GM18505 (cell line): ENCODE results near the gene GSPT1.
"Not testable (repeated sequence)": the region's sequence is repeated elsewhere in the genome, so short reads cannot be mapped to it uniquely, and the experiment has no call there.

Experiments used
- ATAC-seq: cut with Tn5 transposase; IDR thresholded peaks from one replicate; pipeline ENCODE4 v1.9.1; 2021; ENCODE audit not compliant: unreplicated experiment
- POLR2A ChIP-seq: IDR thresholded peaks from 4 replicates; pipeline ENCODE4 v1.6.1; 2011; ENCODE audit warnings: borderline replicate concordance; ENCODE audit not compliant: insufficient read depth, insufficient read length; ENCODE audit errors: extremely low read depth

The GSPT1 gene

DNA sequence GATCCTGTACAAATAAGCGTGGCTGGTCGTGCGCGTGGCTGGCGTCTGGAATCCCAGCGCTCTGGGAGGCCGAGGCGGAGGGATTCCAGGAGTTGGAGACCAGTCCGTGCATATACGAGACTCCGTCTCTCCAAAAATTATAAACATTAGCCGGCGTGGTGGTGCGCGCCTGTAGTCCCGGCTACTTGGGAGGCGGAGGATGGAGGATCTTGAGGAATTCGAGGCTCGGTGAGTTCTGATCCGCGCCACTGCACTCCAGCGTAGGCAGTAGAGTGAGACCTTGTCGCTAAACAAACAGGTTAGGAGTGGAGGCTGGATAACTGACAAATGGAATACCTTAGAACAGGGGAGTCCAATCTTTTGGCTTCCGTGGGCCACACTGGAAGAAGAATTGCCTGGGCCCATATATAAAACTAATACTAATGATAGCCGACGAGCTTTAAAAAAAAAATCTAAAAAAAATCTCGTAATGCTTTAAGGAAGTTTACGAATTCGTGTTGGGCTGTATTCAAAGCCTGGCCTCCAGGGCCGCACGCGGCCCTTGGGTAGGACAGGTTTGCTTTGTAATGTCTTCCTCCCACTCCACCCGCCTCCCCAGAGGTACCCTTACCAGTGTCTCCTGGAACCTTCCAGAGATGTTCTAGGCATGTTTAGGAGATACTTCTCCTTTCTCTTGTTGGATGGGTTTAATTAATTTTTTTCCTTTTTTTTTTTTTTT lies 63.5 kb downstream of the GSPT1 start:
- ATAC-seq = no peak
- no peak for TF ChIP-seq POLR2A

DNA sequence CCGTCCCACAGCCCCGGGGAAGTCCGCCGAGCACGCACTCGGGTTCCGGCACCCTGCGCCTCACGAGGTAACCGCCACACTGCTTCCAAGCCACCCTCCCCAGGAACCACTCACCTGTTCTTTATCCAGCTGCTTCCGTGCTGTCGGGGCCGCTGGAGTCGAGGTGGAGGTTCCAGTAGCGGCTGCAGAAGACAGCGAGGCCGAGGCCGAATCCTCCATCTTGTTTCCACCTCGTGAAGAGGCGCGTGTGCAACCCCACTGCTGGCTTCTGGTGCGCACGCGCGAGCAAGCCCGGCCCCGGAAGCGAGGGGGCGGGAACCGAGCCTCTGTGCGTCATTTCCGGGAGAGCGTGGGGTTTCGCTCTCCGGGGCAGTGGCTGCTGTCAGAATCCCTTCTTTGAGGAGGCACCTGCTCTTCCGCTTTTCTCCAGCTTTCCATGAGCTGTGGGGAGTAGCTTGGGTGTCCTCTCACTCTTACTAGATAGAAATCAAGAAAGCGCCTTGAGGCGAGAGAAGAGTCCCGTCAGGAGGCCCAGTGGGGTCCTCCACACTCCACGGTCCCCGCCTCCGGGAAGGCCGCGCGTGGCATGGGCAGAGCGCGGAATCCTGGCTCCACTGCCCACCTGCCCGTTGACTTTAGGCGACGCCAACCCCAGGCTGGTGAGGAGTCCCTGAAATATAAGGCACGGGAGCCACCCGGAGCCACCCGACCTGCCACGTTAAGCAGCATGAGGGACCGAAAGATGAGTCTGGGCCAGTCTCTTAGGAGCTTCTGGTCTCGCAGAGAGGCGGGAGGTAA lies 64.3 kb downstream of the GSPT1 start, which contains the start of gene RSL1D1:
Gene RSL1D1, minus strand, starts transcription at position 249 of the 798 bp plus-strand sequence. Its CDS starts 30 bp downstream, at position 219.
- peak; percentile 80 for ATAC-seq
- peak; percentile 97 for TF ChIP-seq POLR2A

DNA sequence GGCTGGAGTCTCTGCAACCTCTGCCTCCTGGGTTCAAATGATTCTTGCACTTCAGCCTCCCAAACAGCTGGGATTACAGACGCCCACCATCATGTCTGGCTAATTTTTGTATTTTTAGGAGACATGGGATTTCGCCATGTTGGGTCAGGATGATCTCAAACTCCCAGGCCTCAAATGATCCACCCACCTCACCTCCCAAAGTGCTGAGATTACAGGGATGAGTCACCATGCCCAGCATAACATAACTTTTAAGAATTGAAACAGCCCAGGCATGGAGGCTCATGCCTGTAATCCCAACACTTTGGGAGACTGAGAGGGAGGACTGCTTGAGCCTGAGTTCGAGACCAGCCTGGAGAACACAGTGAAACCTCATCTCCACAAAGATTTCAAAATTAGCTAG lies 66.9 kb downstream of the GSPT1 start:
- TF ChIP-seq POLR2A = no peak

DNA sequence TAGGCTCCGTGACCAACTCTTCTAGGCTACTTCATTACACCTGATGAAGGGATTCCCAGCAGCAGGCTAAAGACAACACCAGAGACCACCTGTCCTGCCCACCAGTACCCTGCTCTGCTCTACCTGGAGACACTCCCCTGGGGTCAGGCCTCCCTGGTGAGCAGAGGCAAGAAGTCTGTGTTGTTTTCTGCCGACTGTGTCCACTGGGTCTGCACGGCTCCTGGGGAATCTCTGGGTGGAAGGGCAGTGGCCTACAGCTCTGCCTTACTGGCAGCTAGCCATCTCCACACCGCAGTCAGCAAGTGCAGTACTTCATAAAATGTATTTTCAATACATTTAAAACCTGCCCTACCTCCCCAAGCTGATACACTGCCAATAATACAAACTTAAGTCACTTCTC lies 71.3 kb downstream of the GSPT1 start:
- TF ChIP-seq POLR2A = no peak
- ATAC-seq = no peak

More for the DNA sequence above, 66.9 kb downstream of the GSPT1 start:
- no peak for ATAC-seq

DNA sequence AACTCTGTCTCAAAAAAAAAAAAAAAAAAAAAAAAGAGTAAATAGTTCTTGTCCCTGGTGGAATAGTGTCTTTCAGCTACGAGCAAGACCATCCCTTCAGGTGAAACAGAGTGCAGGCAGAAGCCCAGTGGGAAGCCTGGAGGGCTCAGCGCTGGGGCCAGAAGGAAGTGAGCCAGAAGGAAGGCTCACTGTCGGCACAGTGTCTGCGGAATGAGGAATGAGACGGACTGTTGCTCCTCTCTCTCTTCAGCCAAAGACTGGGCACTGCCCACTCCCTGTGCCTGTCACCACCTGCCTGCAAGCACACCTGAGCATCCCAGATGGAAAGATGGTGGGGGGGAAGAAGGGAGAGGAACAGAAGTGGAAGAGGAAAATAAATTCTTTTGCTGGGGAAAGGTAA lies 71.9 kb downstream of the GSPT1 start:
- no peak for TF ChIP-seq POLR2A
- ATAC-seq = no peak

DNA sequence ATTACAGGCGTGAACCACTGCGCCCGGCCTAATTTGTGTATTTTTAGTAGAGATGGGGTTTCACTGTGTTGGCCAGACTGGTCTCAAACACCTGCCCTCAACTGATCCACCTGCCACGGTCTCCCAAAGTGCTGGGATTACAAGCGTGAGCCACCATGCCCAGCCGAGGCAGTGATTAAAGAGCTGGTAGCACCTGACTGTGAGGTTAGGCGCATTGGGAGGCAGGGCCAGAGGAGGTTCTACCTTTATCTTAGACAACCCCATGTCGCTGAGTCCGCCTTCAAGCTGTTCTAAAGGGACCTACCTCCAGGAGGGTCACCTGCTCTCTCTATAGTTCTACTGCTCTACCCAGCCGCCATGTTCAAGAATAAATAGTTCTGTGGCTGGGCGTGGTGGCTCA lies 72.5 kb downstream of the GSPT1 start:
- TF ChIP-seq POLR2A = no peak
- ATAC-seq = no peak

DNA sequence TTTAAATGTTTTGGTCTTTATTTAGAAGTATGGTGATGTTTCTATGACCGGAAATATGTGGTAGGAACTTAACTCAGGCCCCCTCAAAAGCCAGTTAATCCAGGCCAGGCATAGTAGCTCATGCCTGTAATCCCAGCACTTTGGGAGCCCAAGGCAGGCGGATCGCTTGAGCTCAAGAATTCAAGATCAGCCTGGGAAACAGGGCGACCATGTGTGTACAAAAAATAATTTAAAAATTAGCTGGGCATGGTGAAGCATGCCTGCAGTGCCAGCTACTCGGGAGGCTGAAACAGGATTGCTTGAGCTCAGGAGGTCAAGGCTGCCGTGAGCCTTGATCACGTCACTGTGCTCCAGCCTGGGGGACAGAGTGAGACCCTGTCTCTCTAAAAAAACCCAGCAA lies 74.7 kb downstream of the GSPT1 start:
- ATAC-seq = no peak
- no peak for TF ChIP-seq POLR2A

DNA sequence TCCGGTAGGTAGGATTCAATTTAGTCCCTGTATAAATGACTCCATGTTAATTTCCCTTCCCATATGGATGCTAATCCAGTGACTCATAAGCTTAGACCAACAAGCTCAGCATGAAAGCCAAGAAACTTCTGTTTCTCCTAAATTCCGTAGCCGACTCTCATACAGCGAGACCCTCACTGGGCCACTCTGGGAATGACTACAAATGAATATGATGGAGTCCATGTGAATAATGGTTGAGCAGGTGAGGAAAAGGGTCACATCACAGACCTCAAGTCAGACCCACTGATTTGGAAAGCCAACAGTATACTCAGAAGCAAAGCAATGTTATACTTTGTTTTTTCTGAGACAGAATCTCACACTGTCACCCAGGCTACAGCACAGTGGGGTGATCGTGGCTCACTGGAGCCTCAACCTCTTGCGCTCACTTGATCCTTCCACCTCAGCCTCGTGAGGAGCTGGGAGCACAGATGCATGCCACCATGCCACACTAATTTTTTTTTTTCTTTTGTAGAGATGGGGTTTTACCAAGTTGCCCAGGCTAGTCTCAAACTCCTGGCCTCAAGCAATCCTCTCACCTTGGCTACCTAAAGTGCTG lies 79.0 kb downstream of the GSPT1 start:
- ATAC-seq = no peak
- TF ChIP-seq POLR2A = no peak

DNA sequence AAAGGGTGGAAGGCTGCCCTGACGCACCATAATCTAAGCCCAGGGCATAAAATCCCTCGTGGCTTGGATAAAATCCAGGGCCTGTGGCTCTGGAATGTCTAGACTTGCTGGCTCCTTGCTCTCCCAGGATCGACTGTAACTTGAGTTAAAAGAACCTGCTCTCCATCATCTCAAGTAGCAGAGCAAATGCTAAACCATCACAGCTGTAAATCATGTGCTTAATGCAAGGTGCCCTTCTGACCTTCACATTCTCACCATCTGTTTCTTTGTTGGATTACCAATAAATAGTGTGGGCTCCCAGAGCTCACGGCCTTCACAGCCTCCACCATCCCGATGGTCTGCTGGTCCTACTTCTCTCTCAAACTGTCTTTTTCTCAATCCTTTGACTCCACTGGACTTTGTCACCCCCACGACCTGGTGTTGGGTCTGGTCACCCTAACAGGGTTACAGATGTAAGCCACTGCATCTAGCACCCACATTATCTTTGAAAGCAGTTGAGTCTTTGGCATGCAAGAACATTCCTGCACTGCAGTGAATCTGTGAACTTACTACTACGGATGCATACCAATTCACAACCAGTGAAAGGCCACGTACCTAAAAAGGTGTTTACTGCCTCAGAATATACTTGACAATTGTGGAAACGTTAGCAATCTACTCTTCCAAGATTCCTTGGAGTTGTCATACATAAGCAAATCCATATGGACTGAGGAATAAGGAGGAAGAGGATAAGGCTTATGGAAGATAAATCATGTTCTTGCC lies 79.7 kb downstream of the GSPT1 start:
- ATAC-seq = no peak

DNA sequence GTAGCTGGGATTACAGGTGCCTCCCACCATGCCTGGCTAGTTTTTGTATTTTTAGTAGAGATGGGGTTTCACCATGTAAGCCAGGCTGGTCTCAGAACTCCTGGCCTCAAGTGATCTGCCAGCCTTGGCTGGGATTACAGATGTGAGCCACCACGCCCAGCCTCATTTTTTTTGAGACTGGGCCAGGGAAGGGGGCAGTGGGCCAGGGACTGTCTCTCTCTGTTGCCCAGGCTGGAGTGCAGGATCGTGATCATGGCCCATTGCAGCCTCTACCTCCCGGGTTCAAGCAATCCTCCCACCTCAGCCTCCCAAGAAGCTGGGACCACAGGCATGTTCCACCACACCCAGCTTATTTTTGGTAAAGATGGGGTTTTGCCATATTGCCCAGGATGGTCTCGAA lies 80.4 kb downstream of the GSPT1 start:
- no peak for TF ChIP-seq POLR2A
- no peak for ATAC-seq

More for the DNA sequence above, 79.7 kb downstream of the GSPT1 start:
- TF ChIP-seq POLR2A = no peak

DNA sequence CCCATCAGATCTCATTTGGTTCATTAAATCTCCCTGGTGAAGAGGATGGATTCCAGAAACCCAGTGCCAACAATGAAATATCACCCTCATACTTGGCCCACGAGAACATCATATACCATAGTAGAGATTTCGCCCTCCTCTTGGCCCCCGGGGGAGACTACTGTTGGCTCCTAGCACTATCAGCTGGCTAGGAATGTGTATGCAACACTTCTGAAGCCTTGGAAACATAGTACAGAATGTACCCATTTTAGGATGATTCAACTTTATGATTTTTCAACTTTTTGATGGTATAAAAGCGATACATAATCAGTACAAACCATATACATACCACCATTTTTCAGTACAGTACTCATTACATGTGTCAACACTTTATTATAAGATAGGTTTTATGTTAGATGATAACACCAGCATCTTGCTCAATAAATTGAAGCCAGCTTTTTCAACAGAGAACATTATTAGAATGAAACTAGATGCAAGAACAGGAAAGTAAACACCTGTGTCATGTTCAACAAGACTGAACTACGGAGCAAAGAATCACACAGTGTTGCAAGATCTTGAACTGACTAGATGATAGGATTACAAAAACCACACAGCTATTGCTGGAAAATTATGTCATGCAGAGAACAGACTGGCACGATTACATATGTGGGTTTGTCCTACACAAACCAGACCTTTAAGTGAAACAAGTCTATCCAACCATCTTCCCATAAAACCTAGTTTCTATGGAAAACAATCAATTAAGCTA lies 81.6 kb downstream of the GSPT1 start:
- TF ChIP-seq POLR2A = no peak
- no peak for ATAC-seq

DNA sequence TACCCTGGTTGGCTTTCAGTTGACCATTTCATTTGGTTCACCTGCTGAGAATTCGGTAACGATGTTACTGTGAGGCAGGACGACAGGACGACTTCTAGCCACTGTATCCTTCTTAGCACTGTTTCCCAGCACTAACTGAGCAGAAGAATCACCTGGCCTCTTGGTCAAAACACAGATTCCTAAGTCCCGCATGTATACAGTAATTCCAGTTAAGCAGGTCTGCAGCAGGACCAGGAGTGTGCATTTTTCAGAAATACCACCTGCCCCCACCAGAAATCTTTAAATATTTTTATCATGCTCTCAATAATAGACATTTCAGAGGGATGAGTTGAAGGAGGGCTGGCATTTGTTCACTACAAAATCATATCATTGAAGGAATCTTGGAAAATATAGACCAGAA lies 87.1 kb downstream of the GSPT1 start:
- no peak for ATAC-seq
- TF ChIP-seq POLR2A = no peak

DNA sequence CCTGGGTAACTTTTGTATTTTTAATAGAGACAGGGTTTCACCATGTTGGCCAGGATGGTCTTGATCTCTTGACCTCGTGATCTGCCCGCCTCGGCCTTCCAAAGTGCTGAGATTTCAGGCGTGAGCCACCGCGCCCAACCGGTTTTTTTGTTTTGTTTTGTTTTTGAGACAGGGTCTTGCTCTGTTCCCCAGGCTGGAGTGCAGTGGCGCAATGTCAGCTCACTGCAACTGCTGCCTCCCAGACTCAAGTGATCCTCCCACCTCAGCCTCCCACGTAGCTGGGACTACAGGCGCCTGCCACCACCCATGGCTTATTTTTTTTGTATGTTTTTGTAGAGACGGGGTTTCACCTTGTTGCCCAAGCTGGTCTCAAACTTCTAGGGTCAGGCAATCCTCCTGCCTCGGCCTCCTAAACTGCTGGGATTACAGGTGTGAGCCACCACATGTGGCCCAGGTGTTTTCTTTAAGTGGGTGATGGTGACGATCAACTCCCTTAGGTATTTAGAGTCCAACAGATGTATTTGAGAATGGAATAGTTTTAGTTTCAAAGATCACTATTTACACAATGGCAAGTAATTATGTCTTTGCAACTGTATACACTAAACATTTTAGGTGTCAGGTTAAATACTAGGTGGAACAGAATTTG lies 90.1 kb downstream of the GSPT1 start:
- not testable (repeated sequence) for ATAC-seq
